Measurements from ENCODE around the gene NEDD9.

Gene NEDD9

DNA sequence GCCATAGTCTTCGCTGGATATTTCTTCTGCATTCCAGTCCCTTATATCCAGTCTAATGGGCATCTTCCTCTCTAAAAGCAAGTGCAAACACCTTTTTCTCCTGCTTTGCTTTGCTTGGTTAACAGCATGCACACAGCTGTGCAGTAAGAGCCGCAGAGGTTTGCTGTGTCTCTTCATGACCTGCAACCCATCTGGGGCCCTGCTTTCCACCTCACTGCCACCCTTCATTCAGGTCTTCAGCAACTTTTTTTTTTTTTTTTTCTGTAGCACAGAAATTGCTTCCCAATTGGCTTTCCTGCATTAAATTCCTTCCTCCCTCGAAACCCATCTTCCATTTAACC lies 14.4 kb downstream of the NEDD9 start (continued):
- TF ChIP-seq, protein P1, sequence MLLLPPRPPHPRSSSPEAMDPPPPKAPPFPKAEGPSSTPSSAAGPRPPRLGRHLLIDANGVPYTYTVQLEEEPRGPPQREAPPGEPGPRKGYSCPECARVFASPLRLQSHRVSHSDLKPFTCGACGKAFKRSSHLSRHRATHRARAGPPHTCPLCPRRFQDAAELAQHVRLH (tag by site-specific recombination; IDR thresholded peaks at IDR 0.05) = no peak
- TF ChIP-seq ZNF571 (tag by site-specific recombination; IDR thresholded peaks at IDR 0.05) = no peak
- no peak for TF ChIP-seq ZNF514 (tag by site-specific recombination; IDR thresholded peaks at IDR 0.05)
- no peak for TF ChIP-seq ZNF692 (tag by site-specific recombination; IDR thresholded peaks at IDR 0.05)
- no peak for TF ChIP-seq ZNF335 (tag by site-specific recombination; conservative IDR thresholded peaks at IDR 0.05)
- TF ChIP-seq ZIC2 (tag by site-specific recombination; IDR thresholded peaks at IDR 0.05) = no peak
- no peak for TF ChIP-seq ZNF155 (tag by site-specific recombination; IDR thresholded peaks at IDR 0.05)

DNA sequence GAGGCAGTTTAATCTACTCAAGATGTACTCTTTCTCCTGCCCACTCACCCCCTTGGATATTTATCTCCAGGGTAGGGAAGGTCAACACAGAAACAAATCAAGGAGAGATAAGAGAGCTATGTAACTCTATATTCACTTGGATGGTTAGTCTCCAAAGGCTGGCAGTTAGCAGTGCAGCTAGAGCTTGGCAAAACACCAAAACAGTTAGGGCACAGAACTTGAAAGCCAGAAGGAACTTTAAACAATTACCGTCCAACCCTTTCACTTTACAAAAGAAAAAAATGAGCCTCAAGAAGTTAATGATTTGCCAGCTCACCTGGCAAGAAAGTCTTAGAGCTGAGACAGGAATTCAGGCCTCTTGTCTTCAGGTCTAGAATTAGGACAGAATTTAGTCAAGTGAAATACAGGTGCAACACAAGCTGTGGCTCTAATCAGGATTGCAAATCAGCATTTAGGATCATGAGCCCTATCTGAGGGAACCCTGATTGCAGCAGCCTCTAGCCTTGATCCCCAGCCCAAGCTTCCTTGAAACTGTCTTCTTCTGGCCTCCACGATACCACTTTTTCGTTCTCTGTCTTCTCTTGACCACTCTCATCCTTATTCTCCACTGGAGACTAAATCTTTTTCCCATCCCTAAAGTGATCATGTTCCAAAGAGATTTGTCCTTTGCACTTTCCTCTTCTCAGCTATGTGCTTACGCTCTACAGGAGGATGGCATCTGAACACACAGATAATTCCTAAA lies 14.9 kb downstream of the NEDD9 start:
- Histone ChIP-seq H3K9me3 (ENCODE audit: control insufficient read depth, insufficient read depth, low read depth, low read length) (no peaks in the 10 kb centered on the region), H3K27ac (ENCODE audit: extremely low read depth, low read depth, low read length) (no peak overlapping the region), H3K4me3 (ENCODE audit: low read depth, low read length) (no peak overlapping the region), H3K4me1 (ENCODE audit: control insufficient read depth, insufficient read depth, low read length) (peaks cover 22% of the 10 kb centered on the region), H3K36me3 (ENCODE audit: control insufficient read depth in 2 of 2, insufficient read depth in 1 of 2, low read length in 2 of 2) (peaks cover 0 to 5% of the 10 kb centered on the region in 2 experiments; a peak in 2 of 3 replicates)
- ChIA-PET CTCF (interaction anchor here (0.7 to 1.2 kb wide), 3 partner anchors 46 to 736 kb away, joined by 4 to 9 read pairs (median 5); no protein-coding TSS in a partner anchor), POLR2A (interaction anchor here (0.6 to 2.7 kb wide), 4 partner anchors 10 to 217 kb away, joined by 3 to 13 read pairs (median 7); partner anchors contain the start of gene NEDD9)
- no peak for TF ChIP-seq ZNF677 (tag by site-specific recombination; IDR thresholded peaks at IDR 0.05)
- no peak for TF ChIP-seq PRDM1 (tag by site-specific recombination; IDR thresholded peaks at IDR 0.05)
- TF ChIP-seq ZNF777 (tag by site-specific recombination; IDR thresholded peaks at IDR 0.05; ENCODE audit: borderline replicate concordance) = no peak
- no peak for TF ChIP-seq WT1 (tag by site-specific recombination; IDR thresholded peaks at IDR 0.05)
- TF ChIP-seq ZNF24 (tag by site-specific recombination; IDR thresholded peaks at IDR 0.05) = no peak
- peak; percentile 59 for TF ChIP-seq ZBTB17 (tag by site-specific recombination; IDR thresholded peaks at IDR 0.05)
- TF ChIP-seq ZNF394 (tag by site-specific recombination; IDR thresholded peaks at IDR 0.05; ENCODE audit: borderline replicate concordance) = no peak
- no peak for TF ChIP-seq KLF7 (tag by site-specific recombination; IDR thresholded peaks at IDR 0.05; ENCODE audit: borderline replicate concordance)
- TF ChIP-seq ZNF549 (tag by site-specific recombination; IDR thresholded peaks at IDR 0.05) = no peak
- TF ChIP-seq ZNF169 (tag by site-specific recombination; IDR thresholded peaks at IDR 0.05) = no peak
- TF ChIP-seq, protein P2, sequence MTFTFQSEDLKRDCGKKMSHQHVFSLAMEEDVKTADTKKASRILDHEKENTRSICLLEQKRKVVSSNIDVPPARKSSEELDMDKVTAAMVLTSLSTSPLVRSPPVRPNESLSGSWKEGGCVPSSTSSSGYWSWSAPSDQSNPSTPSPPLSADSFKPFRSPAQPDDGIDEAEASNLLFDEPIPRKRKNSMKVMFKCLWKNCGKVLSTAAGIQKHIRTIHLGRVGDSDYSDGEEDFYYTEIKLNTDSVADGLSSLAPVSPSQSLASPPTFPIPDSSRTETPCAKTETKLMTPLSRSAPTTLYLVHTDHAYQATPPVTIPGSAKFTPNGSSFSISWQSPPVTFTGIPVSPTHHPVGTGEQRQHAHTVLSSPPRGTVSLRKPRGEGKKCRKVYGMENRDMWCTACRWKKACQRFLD (tag by site-specific recombination; IDR thresholded peaks at IDR 0.05) = no peak
- TF ChIP-seq ZNF16 (tag by site-specific recombination; IDR thresholded peaks at IDR 0.05; ENCODE audit: low read depth) = no peak
- TF ChIP-seq ZNF202 (tag by site-specific recombination; IDR thresholded peaks at IDR 0.05; ENCODE audit: borderline replicate concordance) = no peak
- no peak for TF ChIP-seq KLF17 (tag by site-specific recombination; IDR thresholded peaks at IDR 0.05)
- TF ChIP-seq ZNF530 (tag by site-specific recombination; IDR thresholded peaks at IDR 0.05; ENCODE audit: low read depth) = no peak
- TF ChIP-seq KLF8 (tag by site-specific recombination; IDR thresholded peaks at IDR 0.05) = no peak
- 0 out of 2 replicates have a peak, but pooled peaks have one; percentile 34 for TF ChIP-seq ZBTB48 (tag by site-specific recombination; IDR thresholded peaks at IDR 0.05)
- TF ChIP-seq TRIM28 (IDR thresholded peaks at IDR 0.05; ENCODE audit: borderline replicate concordance, low read length) = no peak
- peak; percentile 87 for TF ChIP-seq PRDM4 (tag by site-specific recombination; IDR thresholded peaks at IDR 0.05)
- TF ChIP-seq ZNF843 (tag by site-specific recombination; IDR thresholded peaks at IDR 0.05) = peak; percentile 50
- no peak for TF ChIP-seq ZNF416 (tag by site-specific recombination; IDR thresholded peaks at IDR 0.05)
- TF ChIP-seq, protein P1 (tag by site-specific recombination; IDR thresholded peaks at IDR 0.05) = 0 out of 2 replicates have a peak, but pooled peaks have one; percentile 11
- no peak for TF ChIP-seq ZNF555 (tag by site-specific recombination; conservative IDR thresholded peaks at IDR 0.05)
- TF ChIP-seq FEZF1 (tag by site-specific recombination; IDR thresholded peaks at IDR 0.05) = peak; percentile 41; the same call in 1 of the 2 replicates
- TF ChIP-seq ZNF112 (tag by site-specific recombination; IDR thresholded peaks at IDR 0.05) = no peak
